PC-9 (cell line): ENCODE results near the gene FGD6. TPM values are rescaled to one million over a fixed set of nuclear protein-coding genes. Genes with fewer than 3 reads are reported as not detected.

Experiments used
- BruUV-seq: library from RNA; stranded (reverse); fragments of 400-500 nt; replicated peaks from 2 replicates; lab custom pipeline; 2021; lab: Mats Ljungman, UMichigan
- CTCF ChIA-PET: fragments of 300-600 bp; sonication (Branson Sonifier 250); formaldehyde crosslinking; loops from one replicate; lab custom pipeline; 2022; ENCODE audit warnings: antibody characterized with exemption; lab: Charles Lee
- POLR2A ChIA-PET: fragments of 300-600 bp; sonication (Branson Sonifier 250); formaldehyde crosslinking; loops from one replicate; lab custom pipeline; 2022; ENCODE audit warnings: antibody characterized with exemption; ENCODE audit not compliant: unreplicated experiment; lab: Charles Lee
- DNase-seq, 2 experiments: peaks; one replicate each; pipeline versions ENCODE4 v3.0.0 to v3.0.0-alpha.2; 2015 to 2022; ENCODE audit warnings: mixed read lengths in 1 of 2
- H2AFZ ChIP-seq: fragments of 200-600 bp; sonication (generic); 2 replicates; pipeline ENCODE4 v1.8.1; 2017; ENCODE audit warnings: antibody characterized with exemption
- H3F3A ChIP-seq: fragments of 200-600 bp; sonication (generic); 2 replicates; pipeline ENCODE4 v1.8.1; 2017; ENCODE audit warnings: antibody characterized with exemption, mild to moderate bottlenecking, low read depth; ENCODE audit not compliant: insufficient read depth
- H3K27ac ChIP-seq: fragments of 200-600 bp; sonication (generic); 2 replicates; pipeline ENCODE4 v1.6.1; 2016; ENCODE audit warnings: mixed run types
- H3K27me3 ChIP-seq: fragments of 200-600 bp; sonication (generic); 2 replicates; pipeline ENCODE4 v1.6.1; 2016; ENCODE audit warnings: low read depth, mixed run types; ENCODE audit not compliant: insufficient read depth
- H3K36me3 ChIP-seq: fragments of 200-600 bp; sonication (generic); 2 replicates; pipeline ENCODE4 v1.6.1; 2016; ENCODE audit warnings: low read depth, mixed run types
- H3K4me1 ChIP-seq: fragments of 200-600 bp; sonication (generic); replicated peaks from 2 replicates; pipeline ENCODE4 v1.6.1; 2016; ENCODE audit warnings: mixed run types; ENCODE audit not compliant: insufficient read depth
- H3K4me2 ChIP-seq: fragments of 200-600 bp; sonication (generic); 2 replicates; pipeline ENCODE4 v1.6.1; 2017; ENCODE audit warnings: mixed run types
- H3K4me3 ChIP-seq: fragments of 200-600 bp; sonication (generic); 2 replicates; pipeline ENCODE4 v1.6.1; 2016; ENCODE audit warnings: mixed run types
- H3K79me2 ChIP-seq: fragments of 200-600 bp; sonication (generic); 2 replicates; pipeline ENCODE4 v1.6.1; 2017; ENCODE audit warnings: low read depth, mixed run types
- H3K9me2 ChIP-seq: fragments of 200-600 bp; sonication (generic); 2 replicates; pipeline ENCODE4 v1.8.1; 2017; ENCODE audit warnings: mild to moderate bottlenecking; ENCODE audit not compliant: insufficient read depth
- H3K9me3 ChIP-seq: fragments of 200-600 bp; sonication (generic); 2 replicates; pipeline ENCODE4 v1.8.1; 2016; ENCODE audit warnings: low read depth; ENCODE audit not compliant: insufficient read depth
- H4K20me1 ChIP-seq: fragments of 200-600 bp; sonication (generic); 2 replicates; pipeline ENCODE4 v1.8.1; 2017; ENCODE audit not compliant: insufficient read depth
- CTCF ChIP-seq: fragments of 200-600 bp; sonication (generic); conservative IDR thresholded peaks from 2 replicates; pipeline ENCODE4 v1.6.1; 2017; ENCODE audit warnings: mixed run types, antibody characterized with exemption, mild to moderate bottlenecking, moderate library complexity
- EZH2 ChIP-seq: fragments of 200-600 bp; sonication (generic); IDR thresholded peaks from 2 replicates; pipeline ENCODE4 v1.8.0; 2017; ENCODE audit warnings: antibody characterized with exemption, low read depth
- intact Hi-C: fragments of 100-400 bp; cut with micrococcal nuclease; formaldehyde crosslinking; loops from one replicate; pipeline ENCODE4 v1.10.0; 2022; ENCODE audit not compliant: unreplicated experiment
- total RNA-seq: library from RNA; stranded (reverse); gene quantifications from 2 replicates; pipeline ENCODE4 v1.2.3, GENCODE V29; 2021

The FGD6 gene
- total RNA-seq, 1 experiment from 2014 or later = 22.0 TPM

- BruUV-seq = no TSS peak
- DNase-seq = no peak
- intact Hi-C loops = no loop called here
- Histone ChIP-seq H3F3A (peaks cover 29% of the 10 kb centered on the region), H3K27me3 (no peaks in the 10 kb centered on the region), H3K9me3 (no peaks in the 10 kb centered on the region), H3K27ac (no peak overlapping the region), H2AFZ (no peak overlapping the region), H3K4me2 (no peak overlapping the region), H3K4me1 (peaks cover 38% of the 10 kb centered on the region), H4K20me1 (no peaks in the 10 kb centered on the region), H3K36me3 (no peaks in the 10 kb centered on the region), H3K79me2 (peaks cover 86% of the 10 kb centered on the region), H3K9me2 (no peaks in the 10 kb centered on the region), H3K4me3 (no peak overlapping the region)
- TF ChIP-seq EZH2 (no peak), CTCF (no peak)
- ChIA-PET POLR2A (no interaction called here), CTCF (no interaction called here)
Observed at GRCh38 chr12:95208678-95209077, 8.6 kb downstream of the FGD6 start.

- Histone ChIP-seq H3K4me3 (no peak overlapping the region), H3K27me3 (no peaks in the 10 kb centered on the region), H3K9me3 (no peaks in the 10 kb centered on the region), H3K36me3 (peaks cover 8% of the 10 kb centered on the region; the same call in 1 of the 2 replicates), H2AFZ (no peak overlapping the region), H3K9me2 (no peaks in the 10 kb centered on the region), H3K79me2 (peaks cover 86% of the 10 kb centered on the region), H3F3A (peaks cover 37% of the 10 kb centered on the region), H3K4me2 (no peak overlapping the region), H3K27ac (peak overlapping the region; percentile 98), H3K4me1 (peaks cover 49% of the 10 kb centered on the region), H4K20me1 (no peaks in the 10 kb centered on the region)
- intact Hi-C loops = no loop called here
- ChIA-PET POLR2A (interaction anchor here (0.6 kb wide), 1 partner anchor 8 kb away, joined by 11 read pairs; no protein-coding TSS in a partner anchor), CTCF (no interaction called here)
- no peak for TF ChIP-seq EZH2
- TF ChIP-seq CTCF = no peak
- BruUV-seq = no TSS peak
- DNase-seq = no peak
Observed at GRCh38 chr12:95207407-95207806, 9.9 kb downstream of the FGD6 start.

DNA sequence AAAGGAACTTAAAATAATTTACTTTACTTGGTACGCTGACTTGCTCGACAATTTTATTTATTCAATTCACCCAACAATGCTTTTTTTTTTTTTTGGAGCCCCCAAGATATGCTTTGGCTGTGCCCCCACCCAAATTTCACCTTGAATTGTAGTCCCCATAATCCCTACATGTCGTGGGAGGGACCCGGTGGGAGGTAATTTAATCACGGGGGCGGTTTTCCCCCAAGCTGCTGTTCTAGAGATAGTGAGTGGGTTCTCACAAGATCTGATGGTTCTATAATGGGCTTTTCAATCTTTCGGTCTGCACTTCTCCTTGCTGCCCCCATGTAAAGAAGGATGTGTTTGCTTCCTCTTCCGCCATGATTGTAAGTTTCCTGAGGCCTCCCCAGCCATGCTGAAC is 10.4 kb downstream of the FGD6 start:
- H3K4me2 ChIP-seq = 0 out of 2 replicates have a peak overlapping the region, but pooled peaks have one; percentile 83
- TF ChIP-seq EZH2 (no peak), CTCF (no peak)

More for the DNA sequence above, 10.4 kb downstream of the FGD6 start:
- H2AFZ ChIP-seq = no peak overlapping the region
- no peaks in the 10 kb centered on the region for H4K20me1 ChIP-seq
- no TSS peak for BruUV-seq
- H3K27ac ChIP-seq = peak overlapping the region; percentile 98
- no peak overlapping the region for H3K4me3 ChIP-seq
- ChIA-PET CTCF (interaction anchor here (0.7 kb wide), 1 partner anchor 20 kb away, joined by 3 read pairs; no protein-coding TSS in a partner anchor), POLR2A (interaction anchor here (0.6 kb wide), 2 partner anchors 7 to 9 kb away, joined by 5 to 11 read pairs; no protein-coding TSS in a partner anchor)
- intact Hi-C loops = no loop called here
- H3K79me2 ChIP-seq = peaks cover 85% of the 10 kb centered on the region
- no peaks in the 10 kb centered on the region for H3K27me3 ChIP-seq
- no peak for DNase-seq
- H3K9me2 ChIP-seq = no peaks in the 10 kb centered on the region
- H3K9me3 ChIP-seq = no peaks in the 10 kb centered on the region
- H3K36me3 ChIP-seq = peaks cover 8% of the 10 kb centered on the region; the same call in 1 of the 2 replicates
- peaks cover 38% of the 10 kb centered on the region for H3F3A ChIP-seq
- H3K4me1 ChIP-seq = peaks cover 54% of the 10 kb centered on the region
